Suprapubic skin (tissue), 3 donors: ENCODE results near the gene CHMP3.

Experiments used
- CTCF ChIP-seq, 2 donors: fragments of 200-600 bp in 1 of 2; fragments of 450-650 bp in 1 of 2; sonication (generic) in 1 of 2; IDR thresholded peaks; one replicate each; pipeline ENCODE4 v1.5.1; 2016 to 2019; ENCODE audit warnings: antibody characterized with exemption in 2 of 2, mild to moderate bottlenecking in 1 of 2, moderate library complexity in 1 of 2
- POLR2A ChIP-seq, 2 donors: fragments of 450-650 bp; IDR thresholded peaks; one replicate each; pipeline ENCODE4 v1.6.1; 2017; ENCODE audit warnings: antibody characterized with exemption in 2 of 2, mild to moderate bottlenecking in 2 of 2, moderate library complexity in 2 of 2

- TF ChIP-seq CTCF (IDR thresholded peaks at IDR 0.05) (no peak), POLR2A (IDR thresholded peaks at IDR 0.05) (no peak)
These were observed 109.0 kb downstream of the CHMP3 start for GRCh38 chr2:86454238-86454637.
